ENCODE measurements around the gene LSP1. TPM values are rescaled to one million over a fixed set of nuclear protein-coding genes. Genes with fewer than 3 reads are reported as not detected.

The LSP1 gene
- total RNA-seq, 4 donors from 2014 or later, result 10.3 to 36.5 (median 35.4) TPM

DNA sequence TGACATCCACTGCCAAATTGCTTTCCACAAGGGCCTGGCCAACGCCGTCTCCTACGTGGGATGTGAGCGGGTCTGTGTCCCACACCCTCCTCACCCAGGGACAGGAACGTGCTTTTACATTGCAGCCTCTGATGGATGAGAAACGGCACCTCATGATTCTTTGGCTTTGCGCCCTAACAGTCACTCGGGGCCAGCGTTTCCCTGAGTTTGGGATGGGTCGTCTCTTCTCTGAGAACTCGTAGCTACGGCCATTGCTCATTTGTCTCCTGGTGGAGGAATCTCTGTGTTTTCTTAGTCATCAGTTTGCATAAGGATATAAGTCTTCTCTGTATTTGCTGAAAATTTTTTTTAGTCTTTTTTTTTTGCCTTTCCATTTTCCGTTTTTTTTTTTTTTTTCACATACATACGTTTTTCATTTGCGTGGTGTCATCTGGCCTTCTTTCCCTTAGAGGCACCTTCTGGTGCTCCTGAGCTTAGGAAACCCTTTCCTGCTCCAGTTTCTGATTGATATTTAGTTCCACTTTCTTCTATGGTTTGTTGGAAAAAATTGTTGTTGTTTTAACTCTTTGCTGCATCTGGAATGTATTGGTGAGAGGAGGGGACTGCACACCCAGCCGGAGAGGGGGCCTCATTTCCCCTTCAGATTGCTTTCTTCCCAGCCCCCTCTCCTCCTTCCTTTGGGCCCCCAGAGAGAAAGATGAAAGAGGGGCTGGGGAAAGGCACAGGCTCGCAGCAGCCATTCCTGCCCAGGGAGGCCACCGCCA is 78.6 kb downstream of the LSP1 start:
- DNase-seq (ENCODE audit: extremely low spot score), result no peak
- Histone ChIP-seq H3K36me3 (peaks cover 0 to 3% (median 0%) of the 10 kb centered on the region in 4 donors), H3K27me3 (no peaks in the 10 kb centered on the region), H3K9me3 (no peaks in the 10 kb centered on the region), H3K4me3 (no peak overlapping the region), H3K27ac (replicated peaks in 1 of 4) (peak overlapping the region; percentile 25 to 49 (median 36)), H3K4me1 (peaks cover 13 to 33% (median 24%) of the 10 kb centered on the region in 4 donors)
- intact Hi-C loops (cut with DNase I), result no loop called here
- TF ChIP-seq POLR2AphosphoS5 (IDR thresholded peaks at IDR 0.05), result peak; percentile 13 to 54
- TF ChIP-seq, protein P1, sequence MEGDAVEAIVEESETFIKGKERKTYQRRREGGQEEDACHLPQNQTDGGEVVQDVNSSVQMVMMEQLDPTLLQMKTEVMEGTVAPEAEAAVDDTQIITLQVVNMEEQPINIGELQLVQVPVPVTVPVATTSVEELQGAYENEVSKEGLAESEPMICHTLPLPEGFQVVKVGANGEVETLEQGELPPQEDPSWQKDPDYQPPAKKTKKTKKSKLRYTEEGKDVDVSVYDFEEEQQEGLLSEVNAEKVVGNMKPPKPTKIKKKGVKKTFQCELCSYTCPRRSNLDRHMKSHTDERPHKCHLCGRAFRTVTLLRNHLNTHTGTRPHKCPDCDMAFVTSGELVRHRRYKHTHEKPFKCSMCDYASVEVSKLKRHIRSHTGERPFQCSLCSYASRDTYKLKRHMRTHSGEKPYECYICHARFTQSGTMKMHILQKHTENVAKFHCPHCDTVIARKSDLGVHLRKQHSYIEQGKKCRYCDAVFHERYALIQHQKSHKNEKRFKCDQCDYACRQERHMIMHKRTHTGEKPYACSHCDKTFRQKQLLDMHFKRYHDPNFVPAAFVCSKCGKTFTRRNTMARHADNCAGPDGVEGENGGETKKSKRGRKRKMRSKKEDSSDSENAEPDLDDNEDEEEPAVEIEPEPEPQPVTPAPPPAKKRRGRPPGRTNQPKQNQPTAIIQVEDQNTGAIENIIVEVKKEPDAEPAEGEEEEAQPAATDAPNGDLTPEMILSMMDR (IDR thresholded peaks at IDR 0.05), result no peak
- 40% methylated on average over 18 of the region's 18 CpGs for WGBS

DNA sequence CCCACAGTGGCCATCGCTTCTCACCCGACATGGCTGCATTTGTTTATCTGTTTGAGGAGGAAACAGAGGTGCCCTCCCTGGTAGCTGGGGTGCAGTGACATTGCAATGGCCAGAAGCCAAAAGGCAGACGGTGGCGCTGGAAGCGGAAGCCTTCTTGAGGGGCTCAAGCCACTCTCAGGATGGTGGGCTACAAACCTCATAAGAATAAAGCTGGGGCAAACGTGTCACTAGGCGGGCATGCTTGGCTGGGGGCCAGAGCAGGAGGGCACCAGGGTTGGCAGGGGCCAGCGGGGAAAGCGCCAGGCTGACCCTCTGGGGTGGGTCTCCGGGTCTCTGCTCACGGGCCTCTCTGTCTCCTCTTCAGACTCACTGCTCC is 79.2 kb downstream of the LSP1 start:
- peaks cover 0 to 3% (median 0%) of the 10 kb centered on the region in 4 donors for H3K36me3 ChIP-seq
- H3K4me3 ChIP-seq, result no peak overlapping the region
- no peak for DNase-seq (ENCODE audit: extremely low spot score)
- H3K27me3 ChIP-seq, result peaks cover 0 to under 1% (median 0%) of the 10 kb centered on the region in 4 donors
- H3K27ac ChIP-seq (replicated peaks in 1 of 4), result peak overlapping the region; percentile 25 to 49 (median 36)
- TF ChIP-seq EP300 (IDR thresholded peaks at IDR 0.05), result no peak
- no peak for TF ChIP-seq POLR2AphosphoS5 (IDR thresholded peaks at IDR 0.05)
- TF ChIP-seq, protein P1 (IDR thresholded peaks at IDR 0.05), result no peak
- TF ChIP-seq POLR2A (IDR thresholded peaks at IDR 0.05; ENCODE audit: low read depth), result no peak
- peaks cover 12 to 28% (median 19%) of the 10 kb centered on the region in 4 donors for H3K4me1 ChIP-seq
- intact Hi-C loops (cut with DNase I), result no loop called here
- 87% methylated on average over 8 of the region's 11 CpGs for WGBS
- H3K9me3 ChIP-seq, result no peaks in the 10 kb centered on the region

DNA sequence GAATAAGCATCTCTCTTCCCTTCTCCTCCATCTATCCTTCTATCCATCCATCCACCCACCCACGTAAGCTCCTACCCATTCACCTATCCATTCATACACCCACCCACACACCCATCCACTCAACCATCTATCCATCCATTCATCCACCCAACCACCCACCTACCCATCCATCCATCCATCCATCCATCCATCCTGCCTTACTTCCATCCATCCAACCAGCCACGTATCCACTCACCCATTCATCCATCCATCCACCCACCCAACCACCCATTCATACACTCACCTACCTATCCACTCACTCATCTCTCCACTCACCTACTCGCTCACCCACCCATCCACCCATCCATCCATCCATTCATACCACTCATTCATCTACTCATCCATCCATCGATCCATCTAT is 79.8 kb downstream of the LSP1 start:
- intact Hi-C loops (cut with DNase I), result no loop called here
- Histone ChIP-seq H3K4me3 (no peak overlapping the region), H3K27ac (replicated peaks in 1 of 4) (peak overlapping the region in 2 of 4 donors; percentile 25 to 40), H3K27me3 (peaks cover 0 to 6% (median 0%) of the 10 kb centered on the region in 4 donors), H3K9me3 (no peaks in the 10 kb centered on the region), H3K4me1 (peaks cover 7 to 22% (median 13%) of the 10 kb centered on the region in 4 donors), H3K36me3 (peaks cover 0 to 3% (median 0%) of the 10 kb centered on the region in 4 donors)
- no peak for TF ChIP-seq POLR2AphosphoS5 (IDR thresholded peaks at IDR 0.05)
- TF ChIP-seq EP300 (IDR thresholded peaks at IDR 0.05), result no peak
- TF ChIP-seq, protein P1 (IDR thresholded peaks at IDR 0.05), result no peak
- no peak for TF ChIP-seq POLR2A (IDR thresholded peaks at IDR 0.05; ENCODE audit: low read depth)
- WGBS, result 96% methylated on average over 4 of the region's 4 CpGs
- no peak for DNase-seq (ENCODE audit: extremely low spot score)

DNA sequence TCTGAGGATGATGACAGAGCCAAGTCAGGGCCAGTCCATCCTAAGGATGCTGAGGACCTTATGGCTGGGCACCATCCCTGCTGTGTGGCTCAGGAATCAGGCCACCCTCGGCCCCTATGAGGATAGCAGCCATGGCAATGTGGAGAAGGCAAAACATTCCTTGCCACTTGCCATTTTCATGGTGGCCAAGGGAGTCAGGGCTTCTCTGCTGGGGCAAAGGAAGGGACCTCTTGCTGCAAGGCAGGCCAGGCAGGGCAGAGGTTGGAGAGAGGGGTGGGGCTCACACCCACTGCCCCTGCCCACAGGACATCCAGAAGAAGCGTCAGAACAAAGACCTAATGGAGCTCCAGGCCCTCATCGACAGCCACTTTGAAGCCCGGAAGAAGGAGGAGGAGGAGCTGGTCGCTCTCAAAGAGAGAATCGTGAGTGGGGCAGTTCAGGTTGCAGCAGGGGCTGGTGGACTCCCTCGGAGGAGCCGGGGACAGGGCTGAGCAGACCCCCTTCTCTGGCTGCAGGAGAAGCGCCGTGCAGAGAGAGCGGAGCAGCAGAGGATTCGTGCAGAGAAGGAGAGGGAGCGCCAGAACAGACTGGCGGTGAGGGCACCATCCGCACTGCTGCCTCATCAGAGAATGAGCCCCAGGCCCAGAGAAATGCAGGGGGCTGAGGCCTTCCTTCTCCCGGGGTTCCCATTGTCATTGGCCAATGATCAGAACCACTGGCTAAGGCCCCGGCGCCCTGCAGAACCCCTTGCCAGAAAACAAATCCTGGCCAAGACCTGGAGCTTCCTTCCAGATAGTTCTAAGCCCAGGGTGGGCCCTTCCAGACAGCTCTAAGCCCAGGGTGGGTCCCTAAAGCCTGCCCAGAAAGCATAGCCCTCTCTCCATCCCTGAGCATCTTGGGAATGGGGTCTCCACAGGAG is 80.8 kb downstream of the LSP1 start:
- H3K27ac ChIP-seq (replicated peaks in 1 of 4), result no peak overlapping the region
- no peaks in the 10 kb centered on the region for H3K9me3 ChIP-seq
- WGBS, result 95% methylated on average over 15 of the region's 18 CpGs
- intact Hi-C loops (cut with DNase I), result no loop called here
- no peak for TF ChIP-seq POLR2A (IDR thresholded peaks at IDR 0.05; ENCODE audit: low read depth)
- TF ChIP-seq, protein P1 (IDR thresholded peaks at IDR 0.05), result no peak
- no peak for TF ChIP-seq POLR2AphosphoS5 (IDR thresholded peaks at IDR 0.05)
- no peak for TF ChIP-seq EP300 (IDR thresholded peaks at IDR 0.05)
- H3K36me3 ChIP-seq, result peaks cover 0 to 3% (median 0%) of the 10 kb centered on the region in 4 donors
- H3K4me3 ChIP-seq, result no peak overlapping the region
- H3K4me1 ChIP-seq, result peaks cover 4 to 17% (median 11%) of the 10 kb centered on the region in 4 donors
- DNase-seq (ENCODE audit: extremely low spot score), result no peak
- H3K27me3 ChIP-seq, result peaks cover 0 to 16% (median 0%) of the 10 kb centered on the region in 4 donors
